GM19023 (cell line): ENCODE results near the gene GLIPR2.

Source experiments
- ATAC-seq: cut with Tn5 transposase; IDR thresholded peaks from one replicate; pipeline ENCODE4 v1.9.1; 2021; ENCODE audit warnings: mild to moderate bottlenecking, moderate library complexity; ENCODE audit not compliant: unreplicated experiment

The GLIPR2 gene

GRCh38 chr9:36191290-36191645 lies 54.7 kb downstream of the GLIPR2 start:
- ATAC-seq, result peak; percentile 6

GRCh38 chr9:36191686-36192085 lies 55.2 kb downstream of the GLIPR2 start:
- no peak for ATAC-seq

DNA sequence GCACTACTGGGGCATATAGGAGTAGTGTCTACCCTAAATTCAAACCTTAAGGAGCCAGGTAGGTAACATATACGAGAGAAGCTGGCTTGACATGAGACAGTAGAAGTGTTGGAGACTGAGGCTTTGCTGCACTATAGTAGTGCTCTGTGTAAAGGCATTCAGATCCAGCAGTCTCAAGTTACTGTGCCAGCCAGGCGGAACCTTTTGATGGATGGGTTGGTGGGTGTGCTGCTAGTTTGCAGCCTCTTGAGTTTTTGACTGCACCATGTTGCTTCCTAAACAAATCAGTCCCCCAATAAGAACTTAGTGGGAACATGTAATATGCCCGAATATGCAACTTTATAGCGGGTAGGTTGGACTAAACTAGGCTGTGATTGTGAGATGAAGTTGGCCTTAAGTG lies 55.7 kb downstream of the GLIPR2 start:
- no peak for ATAC-seq

DNA sequence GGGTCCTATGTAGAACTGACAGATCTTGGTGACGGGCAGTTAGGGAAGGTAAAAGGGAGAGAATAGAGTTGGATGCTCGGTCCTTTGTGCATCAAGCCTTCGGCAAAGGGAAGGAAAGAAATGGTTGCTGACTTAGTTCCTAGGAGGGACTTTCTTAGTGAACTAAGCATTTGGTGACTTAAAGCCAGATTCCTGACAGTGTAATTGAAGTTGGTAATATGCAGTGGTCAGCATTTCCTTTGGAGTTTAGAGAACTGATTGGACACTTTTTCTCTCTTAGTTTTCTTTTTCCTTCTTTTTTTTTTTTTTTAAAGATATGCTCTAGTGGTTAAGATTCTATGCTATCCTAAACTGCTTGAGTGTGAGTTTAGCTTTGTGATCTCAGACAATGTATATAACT lies 56.5 kb downstream of the GLIPR2 start:
- ATAC-seq, result no peak

DNA sequence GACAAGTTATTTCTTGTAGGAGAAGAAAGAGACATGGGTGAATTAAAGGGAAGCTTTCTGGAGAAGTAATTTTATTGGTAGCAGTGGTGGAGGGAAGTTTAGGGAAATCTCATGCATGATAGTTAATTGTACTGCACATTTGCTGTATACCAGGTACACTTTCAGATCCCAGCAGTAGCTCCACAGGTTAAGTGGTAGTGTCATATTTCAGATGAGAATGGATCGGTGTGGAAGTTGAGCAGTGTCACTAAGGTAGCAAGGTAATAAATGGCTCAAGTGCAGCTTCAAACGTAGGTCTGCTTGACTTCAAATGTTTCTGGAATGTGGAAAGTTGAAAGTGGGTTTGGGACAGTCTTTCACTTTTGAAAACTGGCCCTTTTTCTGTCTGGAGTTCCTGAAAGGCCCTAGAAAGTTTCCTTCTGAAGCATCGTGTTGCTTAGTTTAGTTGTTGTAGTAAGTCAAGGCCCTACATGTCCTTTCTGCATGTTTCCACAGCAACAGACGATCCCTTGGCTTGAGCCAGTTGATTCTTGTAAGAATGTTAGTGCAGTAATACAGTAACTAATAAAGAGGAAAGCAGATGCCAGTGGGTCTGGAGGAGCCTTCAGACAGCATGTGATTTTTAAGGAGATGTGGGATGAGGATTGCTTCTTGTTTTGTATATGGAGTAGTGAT lies 57.9 kb downstream of the GLIPR2 start:
- ATAC-seq, result no peak

DNA sequence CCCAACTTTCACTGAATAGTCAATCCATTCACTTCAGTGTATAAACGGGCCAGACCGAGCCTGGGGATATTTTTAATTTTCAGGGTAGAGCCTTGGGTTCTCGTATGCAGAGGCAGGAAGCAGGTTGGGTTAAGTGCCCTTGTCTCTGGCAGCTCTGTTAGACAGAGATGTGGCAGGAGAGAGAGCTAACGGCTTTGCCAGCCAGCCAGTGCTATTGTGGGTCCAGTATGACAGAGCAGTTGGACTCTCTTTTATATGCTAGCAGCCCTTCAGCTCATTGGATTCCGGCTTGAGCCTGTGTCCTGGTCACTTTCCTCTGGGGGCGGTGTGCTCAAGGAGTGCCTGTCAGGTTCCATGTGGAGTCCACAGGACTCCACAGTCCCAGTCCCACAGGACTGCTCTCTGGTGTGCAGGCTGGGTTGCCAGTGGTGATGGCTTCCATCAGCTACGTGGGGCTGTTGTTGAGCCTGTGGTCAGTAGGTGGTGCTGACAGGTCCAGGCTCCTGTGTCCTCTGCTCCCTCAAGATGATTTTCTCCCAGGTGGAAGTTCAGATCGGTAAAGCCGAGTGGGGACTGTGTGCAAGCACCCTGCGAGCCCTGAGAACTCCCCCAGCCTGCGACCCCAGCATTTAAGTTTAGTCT lies 68.5 kb downstream of the GLIPR2 start:
- ATAC-seq, result no peak

DNA sequence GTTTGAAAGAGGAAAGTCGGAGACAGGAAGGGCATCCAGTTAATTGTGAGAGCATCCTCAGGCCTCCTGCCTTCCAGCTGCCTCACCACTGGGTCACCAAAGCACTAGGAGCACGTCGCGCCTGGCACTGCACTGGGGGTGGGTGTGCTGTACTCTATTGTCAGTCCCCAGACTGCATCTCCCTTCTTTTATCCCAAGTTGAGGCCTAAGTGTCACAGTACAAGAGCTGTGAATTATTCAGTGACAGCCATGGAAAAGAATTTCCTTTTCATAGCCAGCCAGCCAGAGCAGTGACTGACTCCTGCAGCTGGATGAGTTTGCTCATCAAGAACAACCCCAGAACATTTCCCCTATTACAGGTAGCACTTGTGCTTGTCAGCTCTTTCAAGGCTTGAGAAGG lies 70.5 kb downstream of the GLIPR2 start:
- ATAC-seq, result no peak

DNA sequence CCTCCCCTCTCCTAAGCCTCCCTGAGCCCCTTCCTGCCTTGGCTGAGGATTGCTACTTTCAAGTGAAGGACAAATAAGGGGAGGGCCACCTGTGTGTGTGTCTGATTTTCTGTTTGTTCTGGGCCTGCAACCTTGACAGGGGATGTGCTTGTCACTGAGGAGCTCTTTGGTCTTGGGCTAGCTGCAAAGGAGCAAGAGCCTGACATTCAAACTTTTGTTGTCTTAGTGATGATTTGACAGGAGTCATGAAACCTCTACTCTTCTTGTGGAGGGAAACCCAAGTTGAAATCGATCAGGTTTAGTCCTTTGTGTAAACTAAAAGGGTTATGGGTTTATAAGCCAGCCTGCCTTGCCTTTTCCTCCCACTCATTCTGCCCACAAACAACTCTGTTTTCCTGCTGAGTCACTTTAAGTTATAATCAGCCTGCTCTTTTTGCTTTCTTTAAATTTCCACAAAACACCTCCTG lies 71.0 kb downstream of the GLIPR2 start:
- ATAC-seq, result no peak

DNA sequence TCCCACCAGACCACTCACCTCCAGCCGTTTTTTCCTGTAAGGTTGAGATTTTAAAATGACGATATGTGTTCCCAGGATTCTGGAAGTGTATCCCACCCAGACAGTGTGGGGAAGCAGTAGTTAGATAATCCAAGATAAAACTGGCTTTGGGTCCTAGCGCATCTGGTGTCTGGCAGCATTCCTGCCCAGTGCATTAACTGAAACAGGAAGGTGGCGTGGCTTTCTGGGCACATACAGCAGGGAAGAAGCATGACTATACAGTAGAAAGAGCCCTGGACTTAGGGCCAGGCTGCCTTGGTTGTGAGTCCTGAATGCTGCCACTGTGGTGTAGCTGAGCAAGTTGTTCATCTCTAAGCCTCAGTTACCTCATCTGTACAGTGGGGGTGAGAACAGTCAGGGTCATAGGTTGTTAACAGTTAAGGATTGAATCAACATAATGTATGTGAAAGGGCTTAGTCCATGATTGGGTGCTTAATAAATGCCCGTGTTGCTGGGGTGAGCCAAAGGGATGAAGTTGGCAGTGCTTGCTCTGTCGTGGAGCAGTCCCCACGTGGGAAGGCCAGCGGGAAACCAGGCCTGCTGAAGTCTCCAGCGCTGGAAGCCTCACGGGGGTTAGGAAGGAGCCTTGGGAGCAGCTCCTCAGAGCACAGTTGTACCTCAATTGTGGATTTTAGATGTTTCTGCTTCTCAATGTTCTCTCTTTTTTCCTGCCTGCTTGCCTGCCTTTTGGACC lies 72.2 kb downstream of the GLIPR2 start:
- no peak for ATAC-seq

DNA sequence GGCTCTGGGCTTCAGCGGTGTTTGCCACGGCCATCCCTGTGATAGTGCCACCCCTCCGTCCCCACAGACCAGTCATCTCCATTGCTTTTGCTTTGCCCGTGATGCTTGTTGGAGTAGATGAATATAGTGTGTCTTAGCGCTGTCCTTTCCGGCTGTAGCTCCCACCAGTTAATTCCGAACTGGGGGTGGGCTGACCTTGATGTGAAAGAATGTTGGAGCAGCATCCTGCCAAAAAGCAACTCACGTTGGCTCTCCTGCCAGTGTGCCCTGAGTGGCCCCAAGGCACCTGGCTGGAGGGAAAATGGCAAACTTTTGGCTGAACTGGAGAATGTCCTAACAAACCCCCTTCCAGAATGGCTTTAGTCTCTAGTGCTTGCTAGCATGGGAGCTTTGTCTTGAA lies 74.2 kb downstream of the GLIPR2 start:
- no peak for ATAC-seq

DNA sequence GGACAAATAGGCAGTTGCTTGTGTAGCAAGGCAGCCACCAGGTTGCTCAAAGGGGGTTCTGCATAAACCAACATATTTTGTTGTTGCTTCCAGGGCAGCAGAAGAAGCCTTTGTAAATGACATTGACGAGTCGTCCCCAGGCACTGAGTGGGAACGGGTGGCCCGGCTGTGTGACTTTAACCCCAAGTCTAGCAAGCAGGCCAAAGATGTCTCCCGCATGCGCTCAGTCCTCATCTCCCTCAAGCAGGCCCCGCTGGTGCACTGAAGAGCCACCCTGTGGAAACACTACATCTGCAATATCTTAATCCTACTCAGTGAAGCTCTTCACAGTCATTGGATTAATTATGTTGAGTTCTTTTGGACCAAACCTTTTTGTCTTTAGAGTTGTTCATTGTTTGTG lies 75.0 kb downstream of the GLIPR2 start:
- no peak for ATAC-seq

DNA sequence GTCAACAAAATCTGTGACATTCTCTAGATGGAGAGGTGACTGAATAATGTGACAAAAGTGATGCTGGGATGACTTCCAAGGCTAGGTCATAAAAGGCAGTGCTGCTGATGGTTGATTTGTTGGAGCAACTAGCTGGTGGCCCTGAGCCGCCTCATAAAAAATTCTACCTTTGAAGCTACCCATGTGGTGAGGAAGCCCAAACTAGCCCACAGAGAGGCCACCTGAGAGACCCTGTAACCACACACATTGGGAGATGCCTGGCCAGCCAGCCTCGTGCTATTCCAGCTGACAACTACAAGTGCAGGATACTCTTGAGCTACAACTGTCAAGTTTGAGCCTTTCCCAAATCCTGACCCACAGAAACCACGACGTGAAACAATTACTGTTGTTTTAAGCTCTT lies 76.9 kb downstream of the GLIPR2 start:
- ATAC-seq, result no peak
